ENCODE results near the gene PTPRN2.

DNA sequence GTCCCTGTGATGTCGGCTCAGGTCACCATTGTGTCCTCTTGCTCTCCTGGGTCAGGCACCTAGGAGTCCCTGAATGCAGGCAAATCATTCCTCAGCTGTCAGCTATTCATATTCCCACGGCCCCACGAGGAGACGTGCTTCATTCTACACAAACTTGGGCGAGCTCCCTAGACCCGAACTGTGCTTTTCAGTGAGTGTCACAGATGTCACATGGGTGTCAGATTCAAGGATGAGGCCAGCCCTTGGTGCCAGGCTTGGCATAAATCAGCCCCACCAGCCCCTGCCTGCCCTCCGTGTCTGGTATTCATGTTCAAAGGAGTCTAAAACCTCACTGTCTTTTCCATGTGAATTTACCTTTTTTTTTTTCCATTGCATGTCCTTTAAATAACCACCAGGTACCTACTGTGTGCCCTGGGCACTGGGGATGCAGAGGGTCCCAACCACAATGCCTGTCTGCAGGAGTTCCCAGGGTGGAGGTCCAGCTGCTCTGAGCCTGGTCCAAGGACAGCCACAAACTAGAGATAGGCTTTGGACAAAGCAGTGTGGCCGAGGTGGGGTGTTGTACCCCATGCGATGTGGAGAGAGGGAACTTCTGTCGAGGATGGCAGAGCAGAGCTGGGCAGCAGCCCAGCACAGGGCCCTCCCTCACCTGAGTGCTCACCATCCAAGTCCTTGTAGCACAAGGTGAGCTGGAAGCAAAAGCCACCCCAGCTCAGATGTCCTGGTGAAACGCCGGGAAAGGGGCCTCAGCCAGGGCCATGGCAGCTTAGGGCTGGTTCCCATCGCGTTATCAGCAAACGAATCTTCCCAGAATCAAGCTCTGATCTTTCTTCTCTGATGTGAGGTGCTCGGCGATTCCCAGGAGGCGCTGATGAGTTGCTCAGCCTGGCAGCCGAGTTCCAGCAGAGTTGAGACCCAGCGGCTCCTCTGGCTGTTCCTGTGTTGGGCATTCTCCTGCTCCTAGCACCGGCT lies 611.9 kb downstream of the PTPRN2 start:
- TF ChIP-seq, protein P1, sequence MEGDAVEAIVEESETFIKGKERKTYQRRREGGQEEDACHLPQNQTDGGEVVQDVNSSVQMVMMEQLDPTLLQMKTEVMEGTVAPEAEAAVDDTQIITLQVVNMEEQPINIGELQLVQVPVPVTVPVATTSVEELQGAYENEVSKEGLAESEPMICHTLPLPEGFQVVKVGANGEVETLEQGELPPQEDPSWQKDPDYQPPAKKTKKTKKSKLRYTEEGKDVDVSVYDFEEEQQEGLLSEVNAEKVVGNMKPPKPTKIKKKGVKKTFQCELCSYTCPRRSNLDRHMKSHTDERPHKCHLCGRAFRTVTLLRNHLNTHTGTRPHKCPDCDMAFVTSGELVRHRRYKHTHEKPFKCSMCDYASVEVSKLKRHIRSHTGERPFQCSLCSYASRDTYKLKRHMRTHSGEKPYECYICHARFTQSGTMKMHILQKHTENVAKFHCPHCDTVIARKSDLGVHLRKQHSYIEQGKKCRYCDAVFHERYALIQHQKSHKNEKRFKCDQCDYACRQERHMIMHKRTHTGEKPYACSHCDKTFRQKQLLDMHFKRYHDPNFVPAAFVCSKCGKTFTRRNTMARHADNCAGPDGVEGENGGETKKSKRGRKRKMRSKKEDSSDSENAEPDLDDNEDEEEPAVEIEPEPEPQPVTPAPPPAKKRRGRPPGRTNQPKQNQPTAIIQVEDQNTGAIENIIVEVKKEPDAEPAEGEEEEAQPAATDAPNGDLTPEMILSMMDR (conservative IDR thresholded peaks at IDR 0.05; ENCODE audit: low read length) = no peak
- no peak for TF ChIP-seq EZH2phosphoT487 (IDR thresholded peaks at IDR 0.05; ENCODE audit: borderline replicate concordance, low read depth, low read length)

Measured in OCI-LY7 (cell line).